ENCODE measurements around the gene SLC4A8.
"Not testable (repeated sequence)": the region's sequence is repeated elsewhere in the genome, so short reads cannot be mapped to it uniquely, and the experiment has no call there.

The SLC4A8 gene

GRCh38 chr12:51482929-51483697 is 58.5 kb downstream of the SLC4A8 start:
- no peak for DNase-seq

- DNase-seq: no peak
These were observed 59.5 kb downstream of the SLC4A8 start for GRCh38 chr12:51484119-51484518.

DNA sequence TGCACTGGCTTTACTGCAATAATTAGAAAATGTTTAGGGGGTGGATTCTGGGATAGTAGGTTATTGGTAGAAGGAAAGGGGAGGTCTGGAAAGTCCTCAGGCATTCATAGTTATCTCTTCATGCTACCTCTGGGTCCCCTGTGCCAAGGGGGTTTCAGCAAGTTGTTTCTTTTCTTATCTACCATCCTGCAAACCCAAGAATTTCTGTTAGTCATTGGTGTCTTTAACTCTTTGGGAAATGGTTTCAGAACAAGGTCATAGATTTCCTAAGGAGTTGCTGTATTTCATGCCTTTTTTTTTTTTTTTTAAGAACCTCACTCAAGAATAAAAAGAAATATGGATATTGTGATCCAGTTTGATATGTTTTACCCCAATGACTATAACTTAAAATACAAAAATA is 63.6 kb downstream of the SLC4A8 start:
- DNase-seq: no peak

DNA sequence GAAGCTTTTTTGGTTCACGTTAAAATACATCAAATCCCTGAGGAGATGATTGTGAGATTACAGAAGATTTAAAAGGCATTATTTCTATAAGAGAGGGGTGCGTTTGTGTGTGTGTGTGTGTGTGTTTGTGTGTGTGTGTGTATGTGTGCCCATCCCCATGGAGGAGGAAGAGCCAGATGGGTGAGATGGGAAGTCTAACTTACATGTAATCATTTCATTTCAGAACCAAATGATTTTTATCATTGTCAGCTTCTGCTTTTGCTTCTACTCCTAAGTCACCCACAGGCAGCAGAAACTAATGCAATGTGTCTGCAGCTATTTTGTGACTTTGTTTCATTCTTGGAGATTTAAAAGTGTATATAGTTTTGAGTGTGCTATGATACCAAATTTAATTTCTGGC is 68.7 kb downstream of the SLC4A8 start:
- DNase-seq: no peak

GRCh38 chr12:51496895-51497294 is 72.3 kb downstream of the SLC4A8 start:
- DNase-seq: no peak

DNA sequence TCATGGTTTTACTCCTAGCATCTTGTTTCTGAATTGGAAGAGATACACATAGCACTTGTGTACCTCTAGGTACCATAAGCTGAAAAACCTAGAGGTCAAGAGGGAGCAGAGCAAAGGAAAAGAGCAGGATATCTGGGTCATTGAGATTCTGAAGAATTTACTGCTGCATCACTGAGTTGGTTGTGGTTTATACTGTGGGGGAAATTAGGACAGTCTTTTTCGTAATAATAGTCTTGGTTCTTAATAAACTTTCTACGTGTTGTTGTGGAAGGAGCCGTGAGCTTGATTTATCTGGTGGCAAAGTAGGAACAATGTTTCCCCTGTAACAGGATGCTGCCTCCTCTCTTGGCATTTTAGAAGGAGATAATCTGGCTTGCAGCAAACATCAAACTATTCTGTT is 80.2 kb downstream of the SLC4A8 start:
- no peak for DNase-seq

- no peak for DNase-seq
These were observed 80.9 kb downstream of the SLC4A8 start for GRCh38 chr12:51505360-51506105.

DNA sequence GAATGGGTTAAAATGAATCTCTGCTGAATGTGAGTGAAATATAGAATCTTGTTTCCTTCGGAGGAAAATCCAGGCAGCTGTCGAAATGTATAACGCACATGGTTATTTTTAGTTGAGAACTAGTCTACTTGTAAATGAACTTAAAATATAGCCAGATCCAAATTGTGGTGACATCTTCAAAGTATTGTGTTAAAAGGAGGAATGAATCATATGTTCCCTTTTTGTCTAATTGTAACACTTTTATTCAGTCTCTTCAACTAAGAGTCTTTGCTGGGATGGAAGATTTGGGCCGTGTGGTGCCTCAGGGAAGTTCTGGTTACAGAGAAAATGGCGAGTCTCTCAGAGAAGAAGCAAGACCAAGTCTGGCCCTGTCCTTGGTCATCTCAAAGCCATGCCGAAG is 82.5 kb downstream of the SLC4A8 start:
- no peak for DNase-seq

DNA sequence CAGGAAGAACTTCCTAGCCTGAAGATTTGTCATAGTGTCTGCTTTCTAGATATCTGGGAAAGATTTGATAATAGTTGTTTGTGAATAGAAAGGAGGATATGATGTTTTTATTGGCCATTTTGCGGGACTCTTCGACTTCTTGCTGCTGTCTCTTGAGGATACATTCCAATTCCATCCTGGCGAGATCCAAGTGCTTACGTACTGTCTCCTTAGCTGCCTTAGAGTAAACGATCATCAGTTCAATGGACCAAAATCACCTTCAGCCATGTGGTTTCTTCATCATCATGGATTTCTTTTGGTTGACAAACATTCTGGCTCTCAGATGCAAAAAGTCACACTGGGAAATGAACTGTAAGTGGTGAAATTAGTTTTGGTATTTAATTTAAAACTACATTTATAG is 83.7 kb downstream of the SLC4A8 start:
- no peak for DNase-seq

GRCh38 chr12:51511546-51512260 is 87.1 kb downstream of the SLC4A8 start:
- DNase-seq: no peak

- no peak for DNase-seq
These were observed 87.8 kb downstream of the SLC4A8 start for GRCh38 chr12:51512438-51512837.

- DNase-seq: not testable (repeated sequence)
These were observed 90.4 kb downstream of the SLC4A8 start for GRCh38 chr12:51515037-51515436.

GRCh38 chr12:51517316-51517715 is 92.7 kb downstream of the SLC4A8 start:
- no peak for DNase-seq

DNA sequence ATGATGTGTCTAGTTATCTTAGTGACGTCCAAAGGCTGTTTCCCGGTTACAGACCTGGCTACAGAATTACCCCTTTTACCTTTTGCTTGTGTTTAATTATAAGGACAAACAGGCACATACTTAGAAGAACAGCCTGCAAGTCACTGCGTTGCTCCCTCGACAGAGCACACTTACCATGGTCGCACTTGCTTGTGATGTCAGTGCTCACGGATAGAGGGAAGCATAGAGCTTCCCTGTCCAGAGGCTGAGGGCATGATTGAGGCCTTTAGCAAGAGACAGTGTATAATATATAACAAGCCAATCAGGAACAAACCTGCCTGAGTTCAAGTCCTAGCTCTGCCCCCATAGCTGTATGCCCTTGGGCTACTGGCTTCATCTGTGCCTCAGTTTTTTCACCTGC is 93.2 kb downstream of the SLC4A8 start:
- DNase-seq: no peak

- no peak for DNase-seq
These were observed 95.1 kb downstream of the SLC4A8 start for GRCh38 chr12:51519755-51520154.

GRCh38 chr12:51520576-51521325 is 96.1 kb downstream of the SLC4A8 start:
- DNase-seq: no peak

DNA sequence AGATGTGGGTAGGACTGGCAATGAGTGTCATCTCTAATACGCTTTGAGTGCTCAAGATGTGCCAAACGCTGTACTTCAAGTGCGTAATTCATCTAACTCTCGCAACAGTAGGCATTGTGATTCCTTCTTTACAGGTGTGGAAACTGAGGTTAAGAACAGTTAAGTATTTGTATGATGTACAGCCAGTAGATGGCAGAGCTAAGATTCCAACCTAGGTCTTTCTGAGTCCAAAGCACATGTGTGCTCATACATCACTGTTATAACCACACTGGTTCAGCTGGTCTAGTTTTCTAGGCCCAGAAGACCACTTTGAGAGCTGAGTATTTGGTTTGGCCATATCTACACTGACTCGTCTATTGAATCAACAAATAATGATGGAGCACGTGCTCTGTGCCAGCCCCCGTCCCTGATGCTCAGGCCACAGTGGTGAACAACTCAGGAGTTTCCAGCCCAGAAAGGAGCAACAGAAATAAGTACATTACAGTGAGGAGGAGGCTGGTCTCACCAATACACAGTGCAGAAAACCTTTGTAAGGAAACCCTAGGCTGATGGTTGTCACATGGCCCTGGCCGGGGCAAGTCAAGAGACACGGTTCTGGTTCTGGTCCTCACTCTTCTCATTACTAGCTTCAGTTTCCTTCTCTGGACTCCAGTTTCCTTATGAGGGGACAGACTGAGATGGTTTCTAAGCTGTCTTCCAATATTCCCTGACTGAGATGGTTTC is 97.1 kb downstream of the SLC4A8 start:
- DNase-seq: no peak

- no peak for DNase-seq
These were observed 98.1 kb downstream of the SLC4A8 start for GRCh38 chr12:51522696-51523095.

DNA sequence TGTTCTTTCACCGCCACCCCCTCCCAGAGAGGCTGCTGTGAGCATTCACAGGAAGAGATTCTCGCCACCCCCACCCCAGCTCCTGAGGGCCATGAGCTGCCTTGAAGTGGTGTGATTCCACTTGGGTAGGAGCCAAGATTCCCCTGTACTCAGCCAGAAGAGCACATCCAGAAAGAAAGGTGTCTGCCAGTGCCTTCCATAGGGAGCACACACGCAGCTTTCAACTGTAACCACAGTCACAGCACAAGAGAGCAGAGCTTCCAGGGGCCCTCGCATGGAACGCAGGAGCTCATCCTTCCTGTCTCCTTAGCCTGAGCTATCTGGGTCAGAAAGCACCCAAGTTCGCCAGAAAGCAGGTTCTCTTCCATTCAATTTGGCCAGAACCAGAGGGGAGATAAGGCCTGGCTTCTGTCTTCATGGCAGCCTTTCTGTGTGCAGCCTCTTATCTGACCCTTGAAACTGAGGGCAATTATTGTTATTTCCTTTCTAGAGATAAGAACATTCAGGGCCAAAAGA is 99.8 kb downstream of the SLC4A8 start:
- no peak for DNase-seq

- no peak for DNase-seq
These were observed 100.9 kb downstream of the SLC4A8 start for GRCh38 chr12:51525518-51525917.

GRCh38 chr12:51527966-51528365 is 103.3 kb downstream of the SLC4A8 start:
- DNase-seq: no peak

All from midbrain (tissue), 1 donor.